ENCODE data around the gene NABP1.

The NABP1 gene

GRCh38 chr2:191692502-191693115 is 14.7 kb downstream of the NABP1 start:
- H3K27ac ChIP-seq: no peak overlapping the region
- TF ChIP-seq ZFX (IDR thresholded peaks at IDR 0.05): no peak
- TF ChIP-seq, protein P1, sequence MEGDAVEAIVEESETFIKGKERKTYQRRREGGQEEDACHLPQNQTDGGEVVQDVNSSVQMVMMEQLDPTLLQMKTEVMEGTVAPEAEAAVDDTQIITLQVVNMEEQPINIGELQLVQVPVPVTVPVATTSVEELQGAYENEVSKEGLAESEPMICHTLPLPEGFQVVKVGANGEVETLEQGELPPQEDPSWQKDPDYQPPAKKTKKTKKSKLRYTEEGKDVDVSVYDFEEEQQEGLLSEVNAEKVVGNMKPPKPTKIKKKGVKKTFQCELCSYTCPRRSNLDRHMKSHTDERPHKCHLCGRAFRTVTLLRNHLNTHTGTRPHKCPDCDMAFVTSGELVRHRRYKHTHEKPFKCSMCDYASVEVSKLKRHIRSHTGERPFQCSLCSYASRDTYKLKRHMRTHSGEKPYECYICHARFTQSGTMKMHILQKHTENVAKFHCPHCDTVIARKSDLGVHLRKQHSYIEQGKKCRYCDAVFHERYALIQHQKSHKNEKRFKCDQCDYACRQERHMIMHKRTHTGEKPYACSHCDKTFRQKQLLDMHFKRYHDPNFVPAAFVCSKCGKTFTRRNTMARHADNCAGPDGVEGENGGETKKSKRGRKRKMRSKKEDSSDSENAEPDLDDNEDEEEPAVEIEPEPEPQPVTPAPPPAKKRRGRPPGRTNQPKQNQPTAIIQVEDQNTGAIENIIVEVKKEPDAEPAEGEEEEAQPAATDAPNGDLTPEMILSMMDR (conservative IDR thresholded peaks at IDR 0.05): no peak

DNA sequence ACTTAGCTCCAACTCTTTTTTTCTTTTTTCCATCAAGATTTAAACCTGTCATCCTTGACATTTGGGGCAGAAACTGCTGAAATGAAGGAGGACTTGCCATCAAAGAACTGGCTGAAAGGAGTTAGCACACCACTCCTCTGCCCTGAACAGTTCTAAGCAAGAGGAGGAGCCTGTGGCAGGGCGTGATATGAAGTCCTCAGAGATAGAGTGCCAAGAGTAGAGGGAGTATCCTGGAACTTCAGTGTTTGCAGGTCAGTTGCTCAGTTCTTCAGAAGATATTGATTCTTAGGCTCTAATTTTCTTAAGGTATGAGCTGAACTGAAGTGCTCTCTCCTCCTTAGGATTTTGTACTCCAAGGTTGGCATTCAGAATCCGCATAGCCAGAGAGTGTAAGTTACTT is 15.2 kb downstream of the NABP1 start:
- H3K27ac ChIP-seq: no peak overlapping the region
- TF ChIP-seq, protein P1 (conservative IDR thresholded peaks at IDR 0.05): no peak
- no peak for TF ChIP-seq ZFX (IDR thresholded peaks at IDR 0.05)

GRCh38 chr2:191693778-191694177 is 15.8 kb downstream of the NABP1 start:
- no peak for TF ChIP-seq ZFX (IDR thresholded peaks at IDR 0.05)
- TF ChIP-seq, protein P1 (conservative IDR thresholded peaks at IDR 0.05): no peak
- no peak overlapping the region for H3K27ac ChIP-seq

GRCh38 chr2:191696001-191696400 is 18.1 kb downstream of the NABP1 start:
- no peak overlapping the region for H3K27ac ChIP-seq

DNA sequence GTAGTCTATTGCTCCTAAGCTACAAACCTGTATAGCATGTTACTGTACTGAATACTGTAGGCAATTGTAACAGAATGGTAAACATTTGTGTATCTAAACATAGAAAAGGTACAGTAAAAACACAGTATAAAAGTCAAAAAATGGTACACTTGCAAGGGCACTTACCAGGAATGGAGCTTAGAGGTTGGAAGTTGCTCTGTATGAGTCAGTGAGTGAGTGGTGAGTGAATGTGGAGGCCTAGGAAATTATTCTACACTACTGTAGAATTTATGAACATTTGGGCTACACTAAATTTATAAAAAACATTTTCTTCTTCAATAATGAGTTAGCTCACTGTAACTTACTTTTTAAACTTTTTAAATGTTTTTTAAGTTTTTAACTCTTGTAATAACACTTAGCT is 19.0 kb downstream of the NABP1 start:
- no peak overlapping the region for H3K27ac ChIP-seq
- TF ChIP-seq, protein P1 (conservative IDR thresholded peaks at IDR 0.05): no peak
- TF ChIP-seq ZFX (IDR thresholded peaks at IDR 0.05): no peak

More at GRCh38 chr2:191696001-191696400, 18.1 kb downstream of the NABP1 start:
- TF ChIP-seq, protein P1 (conservative IDR thresholded peaks at IDR 0.05): no peak
- no peak for TF ChIP-seq ZFX (IDR thresholded peaks at IDR 0.05)

DNA sequence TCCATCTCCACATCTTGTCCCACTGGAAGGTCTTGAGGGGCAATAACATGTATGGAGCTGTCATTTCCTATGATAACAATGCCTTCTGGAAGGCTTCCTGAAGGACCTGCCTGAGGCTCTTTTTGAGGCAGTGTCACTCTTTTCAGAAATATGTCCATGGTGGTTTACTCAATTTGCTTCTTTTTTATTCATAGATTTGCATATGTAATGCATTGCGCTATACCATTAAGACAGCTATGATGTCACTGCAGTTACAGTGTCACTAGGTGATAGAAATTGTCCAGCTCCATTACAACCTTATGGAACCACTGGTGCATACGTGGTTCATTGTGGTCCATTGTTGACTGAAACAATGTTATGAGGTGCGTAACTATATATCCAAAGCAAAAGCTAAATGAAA is 19.9 kb downstream of the NABP1 start:
- TF ChIP-seq, protein P1 (conservative IDR thresholded peaks at IDR 0.05): no peak
- no peak for TF ChIP-seq ZFX (IDR thresholded peaks at IDR 0.05)
- no peak overlapping the region for H3K27ac ChIP-seq

- TF ChIP-seq, protein P1 (conservative IDR thresholded peaks at IDR 0.05): no peak
- no peak overlapping the region for H3K27ac ChIP-seq
Measured at GRCh38 chr2:191699341-191699945, 21.5 kb downstream of the NABP1 start.

Data from C4-2B (cell line).